Neural progenitor cell (in vitro differentiated cells): ENCODE results near the gene SEC16A. TPM values are rescaled to one million over a fixed set of nuclear protein-coding genes. Genes with fewer than 3 reads are reported as not detected.

ENCODE experiments used
- DNase-seq: peaks from one replicate; pipeline ENCODE4 v3.0.0-alpha.2; 2016; ENCODE audit warnings: low spot score
- H2AFZ ChIP-seq: fragments of 200-600 bp; sonication (generic); replicated peaks from 2 replicates; pipeline ENCODE4 v1.6.1; 2016; ENCODE audit warnings: antibody characterized with exemption
- H3F3A ChIP-seq: fragments of 200-600 bp; sonication (generic); 2 replicates; pipeline ENCODE4 v1.6.1; 2016; ENCODE audit warnings: antibody characterized with exemption, low read depth
- H3K27ac ChIP-seq: fragments of 200-600 bp; sonication (generic); 2 replicates; pipeline ENCODE4 v1.5.1; 2016; ENCODE audit warnings: mild to moderate bottlenecking
- H3K27me3 ChIP-seq: fragments of 200-600 bp; sonication (generic); 2 replicates; pipeline ENCODE4 v1.6.1; 2016; ENCODE audit warnings: mild to moderate bottlenecking, moderate library complexity
- H3K36me3 ChIP-seq: fragments of 200-600 bp; sonication (generic); 2 replicates; pipeline ENCODE4 v1.5.1; 2016
- H3K4me1 ChIP-seq: fragments of 200-600 bp; sonication (generic); 2 replicates; pipeline ENCODE4 v1.6.1; 2016; ENCODE audit warnings: mixed run types
- H3K4me2 ChIP-seq: fragments of 200-600 bp; sonication (generic); 2 replicates; pipeline ENCODE4 v1.6.1; 2016
- H3K4me3 ChIP-seq: fragments of 200-600 bp; sonication (generic); 2 replicates; pipeline ENCODE4 v1.5.1; 2016
- H3K79me2 ChIP-seq: fragments of 200-600 bp; sonication (generic); 2 replicates; pipeline ENCODE4 v1.6.1; 2016; ENCODE audit warnings: low read depth
- H3K9ac ChIP-seq: fragments of 200-600 bp; sonication (generic); 2 replicates; pipeline ENCODE4 v1.6.1; 2016
- H3K9me3 ChIP-seq: fragments of 200-600 bp; sonication (generic); 2 replicates; pipeline ENCODE4 v1.5.1; 2016; ENCODE audit warnings: low read depth
- H4K20me1 ChIP-seq: fragments of 200-600 bp; sonication (generic); 2 replicates; pipeline ENCODE4 v1.6.1; 2016; ENCODE audit warnings: low read depth
- H3K27ac Mint-ChIP-seq: 3 replicates; pipeline ENCODE4 v1.8.0; 2021; ENCODE audit warnings: mixed read lengths
- H3K27me3 Mint-ChIP-seq: 2 replicates; pipeline ENCODE4 v1.8.0; 2022; ENCODE audit warnings: low read depth, mild to moderate bottlenecking, inconsistent platforms, moderate library complexity, mixed read lengths; ENCODE audit not compliant: insufficient read depth
- H3K36me3 Mint-ChIP-seq: 3 replicates; pipeline ENCODE4 v1.8.0; 2021; ENCODE audit warnings: mixed read lengths
- H3K4me1 Mint-ChIP-seq: 3 replicates; pipeline ENCODE4 v1.8.0; 2021; ENCODE audit warnings: mixed read lengths
- H3K4me3 Mint-ChIP-seq: 3 replicates; pipeline ENCODE4 v1.8.0; 2021; ENCODE audit warnings: mild to moderate bottlenecking, moderate library complexity, mixed read lengths
- H3K9me3 Mint-ChIP-seq: 3 replicates; pipeline ENCODE4 v1.8.0; 2020; ENCODE audit warnings: mixed read lengths
- EZH2 ChIP-seq: fragments of 200-600 bp; sonication (generic); IDR thresholded peaks from 2 replicates; pipeline ENCODE4 v1.6.1; 2017; ENCODE audit warnings: antibody characterized with exemption, mild to moderate bottlenecking, moderate library complexity
- EZH2phosphoT487 ChIP-seq: fragments of 200-600 bp; sonication (generic); IDR thresholded peaks from 2 replicates; pipeline ENCODE4 v1.6.1; 2017; ENCODE audit warnings: antibody characterized with exemption
- total RNA-seq: library from RNA; depleted of rRNA; stranded (reverse); fragments of >200 nt; gene quantifications from 2 replicates; pipeline ENCODE4 v1.2.3, GENCODE V29; 2015; ENCODE audit warnings: low replicate concordance
- TF ChIP-seq, protein P1 (sequence below): fragments of 200-600 bp; sonication (generic); IDR thresholded peaks from 2 replicates; pipeline ENCODE4 v1.5.1; 2017; ENCODE audit warnings: antibody characterized with exemption, mild to moderate bottlenecking

SEC16A gene
- total RNA-seq, 1 donor from 2014 or later = 16.8 TPM

DNA sequence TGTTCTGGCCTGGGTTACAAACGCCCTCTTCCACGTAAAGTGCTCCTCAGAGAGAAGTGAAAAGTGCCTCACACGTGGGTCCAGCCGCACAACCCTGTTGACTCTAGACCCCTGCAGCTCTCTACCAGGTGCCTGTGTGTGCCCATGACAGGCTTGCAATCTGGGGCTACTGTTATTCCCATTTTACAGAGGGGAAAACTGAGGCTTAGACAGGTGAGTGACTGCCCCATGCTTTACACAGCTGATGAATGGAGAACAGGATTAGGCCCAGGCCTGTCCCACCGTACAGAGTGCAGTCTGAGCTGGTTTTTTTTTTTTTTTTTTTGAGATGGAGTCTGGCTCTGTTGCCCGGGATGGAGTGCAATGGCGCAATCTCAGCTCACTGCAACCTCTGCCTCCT, 37.0 kb downstream of the SEC16A start:
- no peak overlapping the region for H3K4me3 ChIP-seq
- H3K27me3 ChIP-seq = no peaks in the 10 kb centered on the region
- TF ChIP-seq EZH2phosphoT487 (no peak), EZH2 (no peak)
- TF ChIP-seq, protein P1, sequence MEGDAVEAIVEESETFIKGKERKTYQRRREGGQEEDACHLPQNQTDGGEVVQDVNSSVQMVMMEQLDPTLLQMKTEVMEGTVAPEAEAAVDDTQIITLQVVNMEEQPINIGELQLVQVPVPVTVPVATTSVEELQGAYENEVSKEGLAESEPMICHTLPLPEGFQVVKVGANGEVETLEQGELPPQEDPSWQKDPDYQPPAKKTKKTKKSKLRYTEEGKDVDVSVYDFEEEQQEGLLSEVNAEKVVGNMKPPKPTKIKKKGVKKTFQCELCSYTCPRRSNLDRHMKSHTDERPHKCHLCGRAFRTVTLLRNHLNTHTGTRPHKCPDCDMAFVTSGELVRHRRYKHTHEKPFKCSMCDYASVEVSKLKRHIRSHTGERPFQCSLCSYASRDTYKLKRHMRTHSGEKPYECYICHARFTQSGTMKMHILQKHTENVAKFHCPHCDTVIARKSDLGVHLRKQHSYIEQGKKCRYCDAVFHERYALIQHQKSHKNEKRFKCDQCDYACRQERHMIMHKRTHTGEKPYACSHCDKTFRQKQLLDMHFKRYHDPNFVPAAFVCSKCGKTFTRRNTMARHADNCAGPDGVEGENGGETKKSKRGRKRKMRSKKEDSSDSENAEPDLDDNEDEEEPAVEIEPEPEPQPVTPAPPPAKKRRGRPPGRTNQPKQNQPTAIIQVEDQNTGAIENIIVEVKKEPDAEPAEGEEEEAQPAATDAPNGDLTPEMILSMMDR = no peak
- H3K4me1 ChIP-seq = no peaks in the 10 kb centered on the region
- Mint-ChIP-seq H3K27ac (no peak overlapping the region), H3K36me3 (peaks cover 33% of the 10 kb centered on the region), H3K4me1 (no peaks in the 10 kb centered on the region), H3K27me3 (peaks cover 6% of the 10 kb centered on the region), H3K4me3 (no peak overlapping the region), H3K9me3 (no peaks in the 10 kb centered on the region)
- no peaks in the 10 kb centered on the region for H3K9me3 ChIP-seq
- peaks cover 11% of the 10 kb centered on the region for H3F3A ChIP-seq
- no peak overlapping the region for H3K27ac ChIP-seq
- H3K36me3 ChIP-seq = no peaks in the 10 kb centered on the region
- H3K9ac ChIP-seq = no peak overlapping the region
- DNase-seq = no peak
- H2AFZ ChIP-seq = no peak overlapping the region
- no peak overlapping the region for H3K4me2 ChIP-seq
- H4K20me1 ChIP-seq = peaks cover 6% of the 10 kb centered on the region
- H3K79me2 ChIP-seq = no peaks in the 10 kb centered on the region

DNA sequence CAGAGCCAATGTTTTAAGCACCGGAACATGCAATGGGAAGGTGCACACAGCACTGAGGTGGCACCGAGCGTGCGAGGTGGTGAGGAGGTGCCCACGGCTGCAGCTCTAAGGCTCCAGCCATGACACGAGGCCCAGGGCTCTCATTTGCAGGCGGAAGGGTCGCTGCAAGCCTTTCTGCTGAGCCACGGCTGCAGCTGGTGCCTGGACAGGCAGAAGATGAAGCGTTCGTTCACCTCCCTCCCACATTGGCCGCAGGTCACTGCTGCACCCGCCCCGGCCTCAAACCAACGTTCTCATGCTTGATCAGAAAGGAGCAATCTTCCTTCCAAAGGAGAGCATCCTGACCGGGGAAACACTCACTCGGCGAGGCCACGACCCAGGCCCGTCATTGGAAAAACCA, 38.7 kb downstream of the SEC16A start:
- no peak overlapping the region for H2AFZ ChIP-seq
- no peak overlapping the region for H3K27ac Mint-ChIP-seq
- peaks cover 28% of the 10 kb centered on the region for H3K36me3 Mint-ChIP-seq

DNA sequence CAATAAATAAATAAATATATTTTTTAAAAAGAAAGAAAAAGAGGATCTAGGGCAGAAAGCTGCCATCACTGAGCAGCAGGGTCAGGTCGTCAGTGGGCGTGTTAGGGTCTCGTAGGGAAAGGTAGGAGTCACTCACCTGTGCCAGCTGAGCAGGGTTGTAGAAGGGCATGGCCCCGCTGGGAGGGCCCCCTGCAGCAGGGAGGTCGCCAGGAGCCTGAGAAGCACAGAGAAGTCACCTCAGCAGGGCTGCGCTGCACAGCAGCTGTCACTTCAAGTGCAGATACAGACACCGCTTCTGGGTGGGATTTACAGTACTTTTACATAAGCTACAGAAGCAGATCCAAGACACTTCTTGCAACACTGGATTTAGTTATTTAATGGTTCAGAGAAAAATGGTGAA, 39.2 kb downstream of the SEC16A start:
- Histone ChIP-seq H3K9me3 (no peaks in the 10 kb centered on the region), H3K27me3 (no peaks in the 10 kb centered on the region), H3K4me1 (no peaks in the 10 kb centered on the region), H3K27ac (no peak overlapping the region), H4K20me1 (peaks cover 21% of the 10 kb centered on the region), H3K79me2 (peaks cover 6% of the 10 kb centered on the region), H3K4me3 (no peak overlapping the region), H3K36me3 (no peaks in the 10 kb centered on the region), H3K9ac (no peak overlapping the region), H2AFZ (no peak overlapping the region), H3F3A (peaks cover 22% of the 10 kb centered on the region), H3K4me2 (no peak overlapping the region)
- Mint-ChIP-seq H3K9me3 (no peaks in the 10 kb centered on the region), H3K27ac (no peak overlapping the region), H3K4me3 (no peak overlapping the region), H3K4me1 (no peaks in the 10 kb centered on the region), H3K27me3 (peaks cover 9% of the 10 kb centered on the region), H3K36me3 (peaks cover 28% of the 10 kb centered on the region)
- DNase-seq = no peak
- TF ChIP-seq EZH2phosphoT487 (no peak), EZH2 (no peak)
- TF ChIP-seq, protein P1 = no peak

More for the DNA sequence above, 38.7 kb downstream of the SEC16A start:
- Mint-ChIP-seq H3K27me3 (peaks cover 9% of the 10 kb centered on the region), H3K9me3 (no peaks in the 10 kb centered on the region), H3K4me3 (no peak overlapping the region), H3K4me1 (no peaks in the 10 kb centered on the region)
- Histone ChIP-seq H3K9me3 (no peaks in the 10 kb centered on the region), H3K4me3 (no peak overlapping the region), H4K20me1 (peaks cover 16% of the 10 kb centered on the region), H3K36me3 (no peaks in the 10 kb centered on the region), H3K4me1 (no peaks in the 10 kb centered on the region), H3K27ac (no peak overlapping the region), H3K79me2 (peaks cover 2% of the 10 kb centered on the region), H3F3A (peaks cover 22% of the 10 kb centered on the region), H3K27me3 (no peaks in the 10 kb centered on the region), H3K4me2 (no peak overlapping the region), H3K9ac (no peak overlapping the region)
- TF ChIP-seq, protein P1 = no peak
- TF ChIP-seq EZH2phosphoT487 (no peak), EZH2 (no peak)
- no peak for DNase-seq
